Activated CD8-positive, alpha-beta T cell treated with anti-CD3 and anti-CD28 coated beads for 36 hours (primary cell): ENCODE data around the gene ITSN1. TPM values are rescaled to one million over a fixed set of nuclear protein-coding genes. Genes with fewer than 3 reads are reported as not detected.
"Not testable (repeated sequence)": the region's sequence is repeated elsewhere in the genome, so short reads cannot be mapped to it uniquely, and the experiment has no call there.

Experiments used
- ATAC-seq: fragments of 200-7000 bp; cut with Tn5 transposase; one replicate; pipeline ENCODE4 v1.10.0; 2021; ENCODE audit warnings: mild to moderate bottlenecking, moderate library complexity
- CTCF ChIA-PET: fragments of 350-600 bp; sonication (Branson Sonifier 250); formaldehyde crosslinking; loops from one replicate; lab custom pipeline; 2021; ENCODE audit warnings: antibody characterized with exemption; lab: Charles Lee
- POLR2A ChIA-PET: fragments of 350-600 bp; sonication (Branson Sonifier 250); formaldehyde crosslinking; loops from one replicate; lab custom pipeline; 2021; ENCODE audit warnings: antibody characterized with exemption; lab: Charles Lee
- DNase-seq: peaks from one replicate; pipeline ENCODE4 v3.0.0-alpha.2; 2020
- H3K27ac Mint-ChIP-seq: one replicate; pipeline ENCODE4 v1.8.0; 2021; ENCODE audit warnings: mild to moderate bottlenecking, mixed read lengths
- H3K27me3 Mint-ChIP-seq: one replicate; pipeline ENCODE4 v1.8.0; 2021; ENCODE audit warnings: mixed read lengths
- H3K36me3 Mint-ChIP-seq: one replicate; pipeline ENCODE4 v1.8.0; 2021; ENCODE audit warnings: low read depth, mixed read lengths
- H3K4me1 Mint-ChIP-seq: one replicate; pipeline ENCODE4 v1.8.0; 2021; ENCODE audit warnings: low read depth, mixed read lengths
- H3K4me3 Mint-ChIP-seq: one replicate; pipeline ENCODE4 v1.8.0; 2021; ENCODE audit warnings: mild to moderate bottlenecking, moderate library complexity, mixed read lengths
- H3K9me3 Mint-ChIP-seq: one replicate; pipeline ENCODE4 v1.8.0; 2021; ENCODE audit warnings: mixed read lengths
- intact Hi-C: fragments of 100-400 bp; cut with micrococcal nuclease; formaldehyde crosslinking; loops from one replicate; pipeline ENCODE4 v1.10.0; 2022
- total RNA-seq, 2 experiments: library from RNA; stranded (reverse); gene quantifications; one replicate each; pipeline ENCODE4 v1.2.3, GENCODE V29; 2021
- TF ChIP-seq, protein P1 (sequence below): fragments of 200-600 bp; IDR thresholded peaks from one replicate; pipeline ENCODE4 v1.8.0; 2022; ENCODE audit warnings: antibody characterized with exemption, mild to moderate bottlenecking

The ITSN1 gene
- total RNA-seq, 2 experiments from 2014 or later, result 4.4 to 4.7 TPM

- no peak overlapping the region for H3K4me3 Mint-ChIP-seq
- intact Hi-C loops, result no loop called here
- ChIA-PET POLR2A (no interaction called here), CTCF (no interaction called here)
- no peaks in the 10 kb centered on the region for H3K36me3 Mint-ChIP-seq
- no peaks in the 10 kb centered on the region for H3K9me3 Mint-ChIP-seq
- no peak for ATAC-seq
- H3K27me3 Mint-ChIP-seq, result peaks cover 3% of the 10 kb centered on the region
- H3K27ac Mint-ChIP-seq, result no peak overlapping the region
- TF ChIP-seq, protein P1, sequence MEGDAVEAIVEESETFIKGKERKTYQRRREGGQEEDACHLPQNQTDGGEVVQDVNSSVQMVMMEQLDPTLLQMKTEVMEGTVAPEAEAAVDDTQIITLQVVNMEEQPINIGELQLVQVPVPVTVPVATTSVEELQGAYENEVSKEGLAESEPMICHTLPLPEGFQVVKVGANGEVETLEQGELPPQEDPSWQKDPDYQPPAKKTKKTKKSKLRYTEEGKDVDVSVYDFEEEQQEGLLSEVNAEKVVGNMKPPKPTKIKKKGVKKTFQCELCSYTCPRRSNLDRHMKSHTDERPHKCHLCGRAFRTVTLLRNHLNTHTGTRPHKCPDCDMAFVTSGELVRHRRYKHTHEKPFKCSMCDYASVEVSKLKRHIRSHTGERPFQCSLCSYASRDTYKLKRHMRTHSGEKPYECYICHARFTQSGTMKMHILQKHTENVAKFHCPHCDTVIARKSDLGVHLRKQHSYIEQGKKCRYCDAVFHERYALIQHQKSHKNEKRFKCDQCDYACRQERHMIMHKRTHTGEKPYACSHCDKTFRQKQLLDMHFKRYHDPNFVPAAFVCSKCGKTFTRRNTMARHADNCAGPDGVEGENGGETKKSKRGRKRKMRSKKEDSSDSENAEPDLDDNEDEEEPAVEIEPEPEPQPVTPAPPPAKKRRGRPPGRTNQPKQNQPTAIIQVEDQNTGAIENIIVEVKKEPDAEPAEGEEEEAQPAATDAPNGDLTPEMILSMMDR, result no peak
- DNase-seq, result no peak
- no peaks in the 10 kb centered on the region for H3K4me1 Mint-ChIP-seq
These were observed 25.9 kb downstream of the ITSN1 start for GRCh38 chr21:33668180-33668579.

GRCh38 chr21:33668620-33669019, 26.3 kb downstream of the ITSN1 start:
- Mint-ChIP-seq H3K4me1 (no peaks in the 10 kb centered on the region), H3K4me3 (no peak overlapping the region), H3K27me3 (peaks cover 3% of the 10 kb centered on the region), H3K9me3 (no peaks in the 10 kb centered on the region), H3K36me3 (no peaks in the 10 kb centered on the region), H3K27ac (no peak overlapping the region)
- intact Hi-C loops, result no loop called here
- no peak for ATAC-seq
- POLR2A ChIA-PET, result no interaction called here
- CTCF ChIA-PET, result no interaction called here
- TF ChIP-seq, protein P1, result no peak
- no peak for DNase-seq

GRCh38 chr21:33670076-33670978, 28.0 kb downstream of the ITSN1 start:
- CTCF ChIA-PET, result no interaction called here
- POLR2A ChIA-PET, result no interaction called here
- Mint-ChIP-seq H3K27me3 (peaks cover 3% of the 10 kb centered on the region), H3K9me3 (no peaks in the 10 kb centered on the region), H3K36me3 (no peaks in the 10 kb centered on the region), H3K4me1 (no peaks in the 10 kb centered on the region), H3K4me3 (no peak overlapping the region), H3K27ac (no peak overlapping the region)
- no peak for ATAC-seq
- TF ChIP-seq, protein P1, result no peak
- intact Hi-C loops, result no loop called here
- peak; percentile 21 for DNase-seq

GRCh38 chr21:33673473-33673872, 31.2 kb downstream of the ITSN1 start:
- Mint-ChIP-seq H3K27me3 (peaks cover 3% of the 10 kb centered on the region), H3K27ac (no peak overlapping the region), H3K9me3 (no peaks in the 10 kb centered on the region), H3K36me3 (no peaks in the 10 kb centered on the region), H3K4me1 (no peaks in the 10 kb centered on the region), H3K4me3 (no peak overlapping the region)
- ATAC-seq, result no peak
- ChIA-PET CTCF (no interaction called here), POLR2A (no interaction called here)
- intact Hi-C loops, result no loop called here
- DNase-seq, result no peak
- TF ChIP-seq, protein P1, result no peak

DNA sequence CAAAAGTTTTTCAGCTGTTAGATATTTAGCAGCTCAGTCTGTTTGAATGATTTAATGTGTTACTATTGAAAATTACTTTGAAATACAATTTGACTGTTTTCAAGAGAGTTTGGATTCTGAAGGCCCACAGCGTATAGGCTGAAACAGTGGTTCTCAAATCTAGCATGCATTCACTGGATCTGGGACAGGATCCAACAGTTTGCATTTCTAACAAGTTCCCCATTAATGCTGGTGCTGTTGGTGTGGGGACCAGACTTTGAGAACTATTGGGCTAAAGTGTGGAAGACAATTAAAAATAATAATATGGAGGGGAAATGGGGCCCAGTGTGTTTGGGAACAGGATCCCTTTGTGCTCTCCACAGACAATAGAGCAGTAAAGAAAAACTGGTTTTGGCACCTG, 31.9 kb downstream of the ITSN1 start:
- DNase-seq (no peak), ATAC-seq (no peak)
- H3K4me3 Mint-ChIP-seq, result no peak overlapping the region
- H3K36me3 Mint-ChIP-seq, result no peaks in the 10 kb centered on the region
- H3K27ac Mint-ChIP-seq, result no peak overlapping the region
- intact Hi-C loops, result no loop called here
- peaks cover 3% of the 10 kb centered on the region for H3K27me3 Mint-ChIP-seq
- H3K9me3 Mint-ChIP-seq, result no peaks in the 10 kb centered on the region
- TF ChIP-seq, protein P1, result no peak
- ChIA-PET CTCF (no interaction called here), POLR2A (no interaction called here)
- H3K4me1 Mint-ChIP-seq, result no peaks in the 10 kb centered on the region

DNA sequence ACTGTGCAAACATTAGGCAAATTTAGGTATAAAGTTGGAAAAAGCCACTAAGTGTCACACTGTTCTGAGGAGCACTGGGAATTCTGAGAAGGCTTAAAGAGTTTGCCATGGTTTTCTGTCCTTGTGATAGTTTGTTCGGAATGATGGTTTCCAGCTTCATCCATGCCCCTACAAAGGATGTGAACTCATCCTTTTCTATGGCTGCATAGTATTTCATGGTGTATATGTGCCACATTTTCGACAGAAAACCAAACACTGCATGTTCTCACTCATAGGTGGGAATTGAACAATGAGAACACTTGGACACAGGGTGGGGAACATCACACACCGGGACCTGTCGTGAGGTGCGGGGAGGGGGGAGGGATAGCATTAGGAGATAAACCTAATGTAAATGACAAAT, 34.4 kb downstream of the ITSN1 start:
- H3K4me3 Mint-ChIP-seq, H3K27ac Mint-ChIP-seq, H3K4me1 Mint-ChIP-seq, DNase-seq, intact Hi-C loops, CTCF ChIA-PET, H3K27me3 Mint-ChIP-seq, H3K9me3 Mint-ChIP-seq, ATAC-seq, POLR2A ChIA-PET, H3K36me3 Mint-ChIP-seq: not testable (repeated sequence)
